RWPE2 (cell line): Measurements from ENCODE around the gene GPRC5A.

ENCODE experiments used
- ATAC-seq: fragments of 200-7000 bp; cut with Tn5 transposase; 3 replicates; pipeline ENCODE4 v1.9.1; 2021; ENCODE audit warnings: low read depth
- DNase-seq: peaks from one replicate; pipeline ENCODE4 v3.0.0-alpha.2; 2020; ENCODE audit warnings: low spot score
- H3K27ac ChIP-seq: fragments of 450-650 bp; 2 replicates; pipeline ENCODE4 v1.5.1; 2017; ENCODE audit warnings: mild to moderate bottlenecking; ENCODE audit not compliant: poor library complexity, severe bottlenecking
- H3K27me3 ChIP-seq: fragments of 250-450 bp; sonication (Bioruptor Pico); 2 replicates; pipeline ENCODE4 v1.5.1; 2021; ENCODE audit warnings: mild to moderate bottlenecking, moderate library complexity; ENCODE audit not compliant: insufficient read depth, poor library complexity, severe bottlenecking
- H3K36me3 ChIP-seq: fragments of 250-450 bp; sonication (Bioruptor Pico); 2 replicates; pipeline ENCODE4 v1.5.1; 2020; ENCODE audit warnings: low read depth, mild to moderate bottlenecking, moderate library complexity
- H3K4me1 ChIP-seq: fragments of 250-450 bp; sonication (Bioruptor Pico); 2 replicates; pipeline ENCODE4 v1.5.1; 2021; ENCODE audit warnings: mild to moderate bottlenecking, moderate library complexity; ENCODE audit not compliant: insufficient read depth, poor library complexity, severe bottlenecking
- H3K4me3 ChIP-seq: fragments of 250-450 bp; sonication (Bioruptor Pico); 2 replicates; pipeline ENCODE4 v1.5.1; 2021; ENCODE audit warnings: mild to moderate bottlenecking, moderate library complexity; ENCODE audit not compliant: severe bottlenecking
- H3K9me3 ChIP-seq: fragments of 250-450 bp; sonication (Bioruptor Pico); 2 replicates; pipeline ENCODE4 v1.5.1; 2021; ENCODE audit warnings: mild to moderate bottlenecking, moderate library complexity; ENCODE audit not compliant: severe bottlenecking
- TF ChIP-seq, protein P1 (sequence below): fragments of 450-650 bp; IDR thresholded peaks from one replicate; pipeline ENCODE4 v1.5.1; 2017; ENCODE audit warnings: mild to moderate bottlenecking, moderate library complexity; ENCODE audit not compliant: poor library complexity, severe bottlenecking

GPRC5A gene

GRCh38 chr12:12908252-12908651 lies 16.9 kb downstream of the GPRC5A start:
- H3K9me3 ChIP-seq: no peaks in the 10 kb centered on the region
- TF ChIP-seq, protein P1, sequence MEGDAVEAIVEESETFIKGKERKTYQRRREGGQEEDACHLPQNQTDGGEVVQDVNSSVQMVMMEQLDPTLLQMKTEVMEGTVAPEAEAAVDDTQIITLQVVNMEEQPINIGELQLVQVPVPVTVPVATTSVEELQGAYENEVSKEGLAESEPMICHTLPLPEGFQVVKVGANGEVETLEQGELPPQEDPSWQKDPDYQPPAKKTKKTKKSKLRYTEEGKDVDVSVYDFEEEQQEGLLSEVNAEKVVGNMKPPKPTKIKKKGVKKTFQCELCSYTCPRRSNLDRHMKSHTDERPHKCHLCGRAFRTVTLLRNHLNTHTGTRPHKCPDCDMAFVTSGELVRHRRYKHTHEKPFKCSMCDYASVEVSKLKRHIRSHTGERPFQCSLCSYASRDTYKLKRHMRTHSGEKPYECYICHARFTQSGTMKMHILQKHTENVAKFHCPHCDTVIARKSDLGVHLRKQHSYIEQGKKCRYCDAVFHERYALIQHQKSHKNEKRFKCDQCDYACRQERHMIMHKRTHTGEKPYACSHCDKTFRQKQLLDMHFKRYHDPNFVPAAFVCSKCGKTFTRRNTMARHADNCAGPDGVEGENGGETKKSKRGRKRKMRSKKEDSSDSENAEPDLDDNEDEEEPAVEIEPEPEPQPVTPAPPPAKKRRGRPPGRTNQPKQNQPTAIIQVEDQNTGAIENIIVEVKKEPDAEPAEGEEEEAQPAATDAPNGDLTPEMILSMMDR: no peak
- no peak overlapping the region for H3K4me3 ChIP-seq
- no peak for ATAC-seq
- H3K27me3 ChIP-seq: no peaks in the 10 kb centered on the region
- no peak overlapping the region for H3K27ac ChIP-seq
- H3K4me1 ChIP-seq: peaks cover 11% of the 10 kb centered on the region
- peaks cover 69% of the 10 kb centered on the region for H3K36me3 ChIP-seq
- no peak for DNase-seq

DNA sequence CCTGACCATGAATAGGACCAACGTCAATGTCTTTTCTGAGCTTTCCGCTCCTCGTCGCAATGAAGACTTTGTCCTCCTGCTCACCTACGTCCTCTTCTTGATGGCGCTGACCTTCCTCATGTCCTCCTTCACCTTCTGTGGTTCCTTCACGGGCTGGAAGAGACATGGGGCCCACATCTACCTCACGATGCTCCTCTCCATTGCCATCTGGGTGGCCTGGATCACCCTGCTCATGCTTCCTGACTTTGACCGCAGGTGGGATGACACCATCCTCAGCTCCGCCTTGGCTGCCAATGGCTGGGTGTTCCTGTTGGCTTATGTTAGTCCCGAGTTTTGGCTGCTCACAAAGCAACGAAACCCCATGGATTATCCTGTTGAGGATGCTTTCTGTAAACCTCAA lies 17.3 kb downstream of the GPRC5A start:
- H3K4me3 ChIP-seq: no peak overlapping the region
- DNase-seq (no peak), ATAC-seq (no peak)
- H3K27ac ChIP-seq: no peak overlapping the region
- H3K27me3 ChIP-seq: no peaks in the 10 kb centered on the region
- H3K4me1 ChIP-seq: peaks cover 7% of the 10 kb centered on the region
- peaks cover 69% of the 10 kb centered on the region for H3K36me3 ChIP-seq
- TF ChIP-seq, protein P1: no peak
- no peaks in the 10 kb centered on the region for H3K9me3 ChIP-seq

DNA sequence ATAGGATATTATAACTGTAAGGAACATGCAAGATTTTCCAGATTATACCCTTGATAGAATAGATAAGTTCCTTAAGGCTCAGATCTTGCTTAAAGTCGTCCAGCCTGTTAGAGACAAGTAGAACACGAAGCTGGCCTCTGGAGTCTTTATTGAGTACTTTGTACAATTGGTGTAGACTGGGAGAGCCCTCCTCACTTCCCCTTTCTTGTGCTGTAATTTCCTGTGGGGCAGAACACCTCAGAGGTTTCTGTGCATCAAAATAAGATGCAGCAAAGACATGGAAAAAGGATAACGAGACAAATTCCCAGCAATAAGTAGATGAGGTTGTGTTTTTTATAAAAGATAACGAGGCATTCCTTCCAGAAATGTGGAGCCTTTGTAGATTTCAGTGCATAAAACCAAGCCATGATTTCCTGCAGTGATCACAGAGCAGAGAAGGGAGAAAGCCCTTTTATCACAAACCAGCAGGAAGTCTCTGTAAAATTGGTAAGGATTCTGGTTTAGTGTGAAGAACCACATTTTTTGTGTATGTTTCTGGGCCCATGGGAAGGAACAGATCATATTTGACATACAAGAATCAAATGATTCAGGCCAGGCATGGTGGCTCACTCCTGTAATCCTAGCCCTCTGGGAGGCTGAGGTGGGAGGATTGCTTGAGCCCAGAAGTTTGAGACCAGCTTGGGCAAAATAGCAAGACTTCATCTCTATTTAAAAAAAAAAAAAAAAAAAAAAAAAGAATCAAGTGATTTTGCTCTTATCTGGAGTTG lies 18.0 kb downstream of the GPRC5A start:
- TF ChIP-seq, protein P1: no peak
- H3K9me3 ChIP-seq: no peaks in the 10 kb centered on the region
- H3K27ac ChIP-seq: no peak overlapping the region
- ATAC-seq (no peak), DNase-seq (no peak)
- no peaks in the 10 kb centered on the region for H3K27me3 ChIP-seq
- no peak overlapping the region for H3K4me3 ChIP-seq
- no peaks in the 10 kb centered on the region for H3K4me1 ChIP-seq
- peaks cover 72% of the 10 kb centered on the region for H3K36me3 ChIP-seq

GRCh38 chr12:12909995-12910420 lies 18.6 kb downstream of the GPRC5A start:
- TF ChIP-seq, protein P1: no peak
- H3K27me3 ChIP-seq: no peaks in the 10 kb centered on the region

DNA sequence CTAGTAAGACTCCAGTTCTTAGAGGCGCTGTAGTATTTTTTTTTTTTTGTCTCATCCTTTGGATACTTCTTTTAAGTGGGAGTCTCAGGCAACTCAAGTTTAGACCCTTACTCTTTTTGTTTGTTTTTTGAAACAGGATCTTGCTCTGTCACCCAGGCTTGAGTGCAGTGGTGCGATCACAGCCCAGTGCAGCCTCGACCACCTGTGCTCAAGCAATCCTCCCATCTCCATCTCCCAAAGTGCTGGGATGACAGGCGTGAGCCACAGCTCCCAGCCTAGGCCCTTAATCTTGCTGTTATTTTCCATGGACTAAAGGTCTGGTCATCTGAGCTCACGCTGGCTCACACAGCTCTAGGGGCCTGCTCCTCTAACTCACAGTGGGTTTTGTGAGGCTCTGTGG lies 21.3 kb downstream of the GPRC5A start:
- TF ChIP-seq, protein P1: no peak
- Histone ChIP-seq H3K27me3 (no peaks in the 10 kb centered on the region), H3K27ac (no peak overlapping the region), H3K36me3 (peaks cover 74% of the 10 kb centered on the region), H3K4me3 (no peak overlapping the region), H3K4me1 (no peaks in the 10 kb centered on the region), H3K9me3 (no peaks in the 10 kb centered on the region)
- ATAC-seq (no peak), DNase-seq (no peak)

More at GRCh38 chr12:12909995-12910420, 18.6 kb downstream of the GPRC5A start:
- Histone ChIP-seq H3K4me1 (no peaks in the 10 kb centered on the region), H3K36me3 (peaks cover 71% of the 10 kb centered on the region), H3K27ac (no peak overlapping the region), H3K4me3 (no peak overlapping the region), H3K9me3 (no peaks in the 10 kb centered on the region)
- ATAC-seq: no peak
- DNase-seq: no peak
